Measurements from ENCODE around the gene LYPLAL1. TPM values are rescaled to one million over a fixed set of nuclear protein-coding genes. Genes with fewer than 3 reads are reported as not detected.

LYPLAL1 gene
- total and polyA plus RNA-seq, 9 of the 15 experiments (the other 6 are each of a cell fraction or from before 2014, with no cell fraction given) = 14.9 to 179 (median 46.3) TPM

- TF ChIP-seq, protein P1, sequence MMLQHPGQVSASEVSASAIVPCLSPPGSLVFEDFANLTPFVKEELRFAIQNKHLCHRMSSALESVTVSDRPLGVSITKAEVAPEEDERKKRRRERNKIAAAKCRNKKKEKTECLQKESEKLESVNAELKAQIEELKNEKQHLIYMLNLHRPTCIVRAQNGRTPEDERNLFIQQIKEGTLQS (IDR thresholded peaks at IDR 0.05) = no peak
- TF ChIP-seq, protein P1 (CRISPR knock-in tag; conservative IDR thresholded peaks at IDR 0.05) = 0 out of 2 replicates have a peak, but pooled peaks have one; percentile 12
- TF ChIP-seq MAFG (tag; conservative IDR thresholded peaks at IDR 0.05) (peak; percentile 40; the same call in 1 of the 2 replicates), WHSC1 (IDR thresholded peaks at IDR 0.05; ENCODE audit: low read length) (no peak), ETV1 (tag; conservative IDR thresholded peaks at IDR 0.05; ENCODE audit: low read depth) (0 out of 2 replicates have a peak, but pooled peaks have one; percentile 12), TCF3 (CRISPR knock-in tag; IDR thresholded peaks at IDR 0.05) (0 out of 2 replicates have a peak, but pooled peaks have one; percentile 5), CEBPB (tag; IDR thresholded peaks at IDR 0.05) (no peak), ZNF316 (IDR thresholded peaks at IDR 0.05) (peak; percentile 4; the same call in 1 of the 2 replicates), ZNF551 (CRISPR knock-in tag; IDR thresholded peaks at IDR 0.05) (no peak), MLLT1 (IDR thresholded peaks at IDR 0.05) (0 out of 4 replicates have a peak, but pooled peaks of 1 of the 2 experiments have one; percentile 6)
- TF ChIP-seq, protein P2, sequence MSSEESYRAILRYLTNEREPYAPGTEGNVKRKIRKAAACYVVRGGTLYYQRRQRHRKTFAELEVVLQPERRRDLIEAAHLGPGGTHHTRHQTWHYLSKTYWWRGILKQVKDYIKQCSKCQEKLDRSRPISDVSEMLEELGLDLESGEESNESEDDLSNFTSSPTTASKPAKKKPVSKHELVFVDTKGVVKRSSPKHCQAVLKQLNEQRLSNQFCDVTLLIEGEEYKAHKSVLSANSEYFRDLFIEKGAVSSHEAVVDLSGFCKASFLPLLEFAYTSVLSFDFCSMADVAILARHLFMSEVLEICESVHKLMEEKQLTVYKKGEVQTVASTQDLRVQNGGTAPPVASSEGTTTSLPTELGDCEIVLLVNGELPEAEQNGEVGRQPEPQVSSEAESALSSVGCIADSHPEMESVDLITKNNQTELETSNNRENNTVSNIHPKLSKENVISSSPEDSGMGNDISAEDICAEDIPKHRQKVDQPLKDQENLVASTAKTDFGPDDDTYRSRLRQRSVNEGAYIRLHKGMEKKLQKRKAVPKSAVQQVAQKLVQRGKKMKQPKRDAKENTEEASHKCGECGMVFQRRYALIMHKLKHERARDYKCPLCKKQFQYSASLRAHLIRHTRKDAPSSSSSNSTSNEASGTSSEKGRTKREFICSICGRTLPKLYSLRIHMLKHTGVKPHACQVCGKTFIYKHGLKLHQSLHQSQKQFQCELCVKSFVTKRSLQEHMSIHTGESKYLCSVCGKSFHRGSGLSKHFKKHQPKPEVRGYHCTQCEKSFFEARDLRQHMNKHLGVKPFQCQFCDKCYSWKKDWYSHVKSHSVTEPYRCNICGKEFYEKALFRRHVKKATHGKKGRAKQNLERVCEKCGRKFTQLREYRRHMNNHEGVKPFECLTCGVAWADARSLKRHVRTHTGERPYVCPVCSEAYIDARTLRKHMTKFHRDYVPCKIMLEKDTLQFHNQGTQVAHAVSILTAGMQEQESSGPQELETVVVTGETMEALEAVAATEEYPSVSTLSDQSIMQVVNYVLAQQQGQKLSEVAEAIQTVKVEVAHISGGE (CRISPR knock-in tag; IDR thresholded peaks at IDR 0.05) = 0 out of 6 replicates have a peak, but pooled peaks of 2 of the 3 experiments have one; percentile 2 to 5
These were observed 958 bp downstream of the LYPLAL1 start (continued) for GRCh38 chr1:219174460-219175211.
